Mammary epithelial cell (primary cell): Measurements from ENCODE around the gene ERRFI1.

Source experiments
- CTCF ChIP-seq, 2 donors: IDR thresholded peaks in 1 of 2; conservative IDR thresholded peaks in 1 of 2; 2 replicates each; pipeline ENCODE4 v1.5.1; 2011 to 2012; ENCODE audit warnings: inconsistent platforms in 2 of 2, low read length in 2 of 2, mild to moderate bottlenecking in 2 of 2, control low read depth in 1 of 2, low read depth in 1 of 2; ENCODE audit not compliant: insufficient read depth in 1 of 2; ENCODE audit errors: extremely low read depth in 1 of 2
- EZH2 ChIP-seq: IDR thresholded peaks from 2 replicates; pipeline ENCODE4 v1.6.1; 2012; ENCODE audit warnings: low read length, inconsistent platforms, borderline replicate concordance

GRCh38 chr1:8026976-8027747 lies 1.1 kb upstream of the ERRFI1 start:
- TF ChIP-seq CTCF (conservative IDR thresholded peaks at IDR 0.05 in 1 of 2, IDR thresholded peaks at IDR 0.05 in 1 of 2; ENCODE audit: extremely low read depth in 1 of 2, insufficient read depth in 1 of 2, low read depth in 1 of 2, low read length in 2 of 2) (no peak), EZH2 (no peak)
